Midbrain (tissue), 1 donor: ENCODE measurements around the gene EYA2.

ENCODE experiments used
- DNase-seq: peaks from one replicate; lab custom pipeline; 2025; lab: John Stamatoyannopoulos, UW

EYA2 gene

DNA sequence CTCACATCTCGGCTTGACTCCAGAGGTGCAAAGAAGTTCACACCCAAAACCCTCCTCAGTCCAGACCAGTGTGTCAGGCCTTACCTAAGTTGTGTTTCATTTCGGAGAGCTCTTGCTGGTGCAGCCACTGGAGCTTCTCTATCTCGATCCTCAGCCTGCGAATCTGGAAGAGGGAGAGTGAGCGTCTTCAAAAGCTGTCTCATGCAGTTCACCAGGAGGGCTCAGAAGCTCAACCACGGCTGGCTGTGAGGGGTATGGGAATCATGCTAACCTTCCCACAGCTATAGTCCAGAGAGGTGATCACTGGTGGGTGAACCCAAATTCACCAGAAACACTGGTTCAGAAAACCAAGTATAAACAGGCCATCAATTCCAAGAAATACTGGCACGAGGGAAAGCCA is 332.5 kb downstream of the EYA2 start:
- no peak for DNase-seq

- no peak for DNase-seq
These were observed 332.9 kb downstream of the EYA2 start for GRCh38 chr20:47227576-47227975.

DNA sequence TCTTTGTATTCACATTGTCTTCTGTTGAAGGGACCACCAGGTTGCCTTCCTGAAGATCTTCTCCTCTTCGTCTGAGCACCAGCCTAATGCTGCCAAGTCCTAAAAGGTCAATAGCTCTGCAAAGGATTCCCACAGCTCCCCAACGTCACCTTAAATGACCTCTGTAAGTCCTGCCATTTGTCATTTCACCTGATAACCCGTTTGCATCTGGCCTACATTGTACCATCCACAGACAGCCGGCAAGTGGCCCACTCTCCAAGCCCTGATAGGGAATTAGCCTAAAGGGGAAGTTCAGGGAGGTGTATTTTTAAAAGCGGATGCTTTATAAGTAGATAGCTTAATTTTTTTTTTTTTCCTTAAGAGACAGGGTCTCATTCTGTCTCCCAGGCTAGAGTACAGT is 334.0 kb downstream of the EYA2 start:
- no peak for DNase-seq

GRCh38 chr20:47230811-47231256 is 336.2 kb downstream of the EYA2 start:
- no peak for DNase-seq

DNA sequence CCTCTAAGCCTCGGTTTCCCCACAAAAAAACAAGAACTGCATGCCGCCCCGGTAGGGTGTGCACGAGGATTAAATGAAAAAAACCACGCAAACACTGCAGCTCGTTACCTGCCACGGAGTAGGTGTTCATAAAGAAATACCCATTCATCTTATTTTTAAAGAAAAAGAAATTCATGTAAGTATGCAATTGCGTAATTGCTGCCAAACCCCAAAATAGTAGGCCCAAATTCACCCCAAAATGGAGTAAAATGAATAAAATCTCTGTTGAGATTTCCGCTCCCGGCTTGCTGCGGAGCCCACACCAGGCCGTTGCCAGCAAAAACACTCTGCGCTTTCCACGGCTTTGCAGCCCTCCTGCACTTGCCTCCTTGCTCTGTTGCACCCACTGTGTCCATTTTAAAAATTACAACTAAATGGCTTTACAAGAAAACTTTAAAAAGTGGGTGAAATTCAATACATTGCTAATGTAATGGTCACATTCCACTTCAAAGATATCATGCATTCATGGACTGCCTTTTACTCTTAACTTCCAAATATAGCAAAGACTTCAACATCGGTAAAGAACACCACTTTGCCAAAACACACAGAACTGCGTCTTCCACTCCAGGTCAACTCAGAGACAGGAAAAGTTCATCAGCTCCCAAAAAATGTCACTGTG is 336.9 kb downstream of the EYA2 start:
- DNase-seq = no peak

- no peak for DNase-seq
These were observed 337.9 kb downstream of the EYA2 start for GRCh38 chr20:47232518-47232917.

- DNase-seq = no peak
These were observed 338.9 kb downstream of the EYA2 start for GRCh38 chr20:47233333-47234188.

DNA sequence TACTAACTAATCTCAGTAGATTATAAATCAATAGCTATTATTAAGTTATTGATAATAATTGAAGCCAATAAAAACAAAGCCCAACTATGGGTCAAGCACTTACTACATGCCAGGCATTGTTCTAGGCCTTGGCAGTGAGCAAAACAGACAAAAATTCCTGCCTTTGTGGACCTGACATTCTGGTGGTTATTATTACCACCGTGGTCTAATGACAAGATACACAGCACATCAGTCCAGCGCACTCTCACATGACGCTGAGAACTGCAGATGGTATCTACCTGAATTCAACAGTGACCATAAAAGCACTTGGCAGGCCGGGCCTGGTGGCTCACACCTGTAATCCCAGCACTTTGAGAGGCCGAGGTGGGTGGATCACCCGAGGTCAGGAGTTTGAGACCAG is 340.5 kb downstream of the EYA2 start:
- no peak for DNase-seq

DNA sequence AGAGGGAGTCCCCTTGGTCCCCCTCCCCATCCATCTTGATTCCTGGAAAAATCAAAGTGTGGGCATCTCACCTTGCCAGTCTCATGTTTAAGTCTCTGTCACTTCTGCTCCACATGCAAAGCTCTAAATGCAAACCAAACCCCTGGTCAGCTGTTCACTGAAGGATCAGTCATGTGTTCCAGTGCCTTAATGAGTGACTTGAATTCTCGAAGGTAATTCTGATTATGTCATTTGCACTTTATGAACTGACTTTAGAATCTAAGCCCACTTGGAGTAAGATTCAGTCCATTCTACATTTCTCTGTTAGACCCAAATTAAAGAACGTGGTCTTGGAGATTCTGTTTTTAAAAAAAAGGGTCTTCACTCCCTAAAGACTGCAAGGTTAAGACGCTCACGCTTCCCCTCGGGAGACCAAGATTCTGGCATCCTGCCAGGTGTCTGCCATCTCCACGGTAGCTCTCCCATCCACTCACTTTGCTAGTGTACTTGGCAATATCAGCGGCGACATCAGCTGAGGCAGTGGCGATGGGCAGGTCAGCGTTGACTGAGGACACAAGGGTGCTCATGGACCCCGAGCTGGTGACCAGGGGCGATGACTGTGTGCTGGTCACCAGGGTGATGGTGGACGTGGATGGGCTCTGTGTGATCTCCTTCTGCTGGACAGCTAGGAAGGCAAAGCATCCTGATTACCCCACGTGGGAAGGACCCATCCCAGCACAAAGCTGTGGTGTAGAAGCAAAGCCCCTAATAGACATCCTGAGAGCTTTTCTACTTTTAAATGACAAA is 341.4 kb downstream of the EYA2 start:
- no peak for DNase-seq

DNA sequence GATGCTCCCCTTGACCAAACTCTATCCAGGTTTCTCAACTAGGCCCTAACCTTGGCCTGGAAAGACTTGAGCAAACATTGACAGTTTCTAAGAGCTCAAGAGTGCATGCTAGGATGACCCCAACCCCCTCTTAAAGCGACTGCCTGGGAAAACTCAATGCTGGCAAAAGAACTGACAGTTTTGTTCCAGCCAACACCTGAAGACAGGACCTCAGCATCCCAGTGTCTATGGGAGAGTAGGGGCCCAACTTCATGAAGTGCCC is 341.9 kb downstream of the EYA2 start:
- no peak for DNase-seq

- DNase-seq = no peak
These were observed 343.1 kb downstream of the EYA2 start for GRCh38 chr20:47237715-47238114.
